Iris pigment epithelial cell (primary cell): ENCODE data around the gene ZMYM2.
A peak's percentile ranks its signal among the peaks of the same experiment; 100 is the strongest.
"Not testable (repeated sequence)": the region's sequence is repeated elsewhere in the genome, so short reads cannot be mapped to it uniquely, and the experiment has no call there.

Experiments used
- DNase-seq: peaks from one replicate; pipeline ENCODE4 v3.0.0-alpha.2; 2011; ENCODE audit warnings: low read depth

Gene ZMYM2

GRCh38 chr13:19958155-19959111 lies at the start of gene ZMYM2:
ZMYM2 (plus strand) TSS chr13:19958727; CDS start chr13:19993073, 34,346 bp downstream.
- DNase-seq = peak; percentile 98

- peak; percentile 81 for DNase-seq
These were observed 48.0 kb upstream of the ZMYM2 start for GRCh38 chr13:19910336-19911072.

GRCh38 chr13:19927117-19927748 lies 31.3 kb upstream of the ZMYM2 start:
- DNase-seq = peak; percentile 40

DNA sequence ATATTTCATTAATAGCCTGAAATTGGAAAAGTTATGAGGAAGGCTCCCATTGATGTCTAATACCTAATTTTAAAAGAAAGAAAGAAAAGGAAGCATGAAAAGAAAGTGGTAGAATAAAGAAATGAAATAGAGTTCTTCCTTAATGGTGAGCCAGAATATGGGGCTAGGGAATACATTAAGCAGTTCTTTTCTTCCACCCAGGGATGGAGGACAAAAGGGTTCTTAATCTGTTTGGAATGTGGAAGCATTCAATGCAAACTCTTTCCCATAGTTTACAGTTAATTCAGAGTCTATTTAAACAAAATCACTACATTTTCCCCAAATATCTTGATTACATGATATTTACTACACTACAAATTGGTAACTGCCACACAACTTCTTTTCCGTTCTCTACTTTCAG lies 18.4 kb upstream of the ZMYM2 start:
- DNase-seq = no peak

DNA sequence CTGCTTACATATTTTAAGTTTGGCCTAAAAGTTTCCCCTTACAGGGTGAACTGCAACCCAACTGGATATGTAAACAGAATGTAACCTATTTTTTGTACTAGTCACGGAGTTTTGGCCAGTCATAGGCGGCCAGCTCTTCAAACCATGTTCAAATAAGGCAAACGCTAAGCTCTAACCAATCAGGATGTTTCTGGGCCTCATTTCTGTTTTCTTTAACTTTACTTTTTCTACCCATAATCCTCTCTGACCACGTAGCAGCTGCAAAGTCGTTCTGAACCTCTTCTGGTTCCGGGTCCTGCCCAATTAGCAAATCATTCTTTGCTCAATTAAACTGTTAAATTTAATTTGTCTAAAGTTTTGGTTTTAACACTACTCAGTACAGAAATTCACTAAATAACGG lies 8.2 kb upstream of the ZMYM2 start:
- DNase-seq = no peak

- no peak for DNase-seq
These were observed 5.7 kb upstream of the ZMYM2 start for GRCh38 chr13:19952850-19953249.

- no peak for DNase-seq
These were observed 2.5 kb upstream of the ZMYM2 start for GRCh38 chr13:19955873-19956559.

DNA sequence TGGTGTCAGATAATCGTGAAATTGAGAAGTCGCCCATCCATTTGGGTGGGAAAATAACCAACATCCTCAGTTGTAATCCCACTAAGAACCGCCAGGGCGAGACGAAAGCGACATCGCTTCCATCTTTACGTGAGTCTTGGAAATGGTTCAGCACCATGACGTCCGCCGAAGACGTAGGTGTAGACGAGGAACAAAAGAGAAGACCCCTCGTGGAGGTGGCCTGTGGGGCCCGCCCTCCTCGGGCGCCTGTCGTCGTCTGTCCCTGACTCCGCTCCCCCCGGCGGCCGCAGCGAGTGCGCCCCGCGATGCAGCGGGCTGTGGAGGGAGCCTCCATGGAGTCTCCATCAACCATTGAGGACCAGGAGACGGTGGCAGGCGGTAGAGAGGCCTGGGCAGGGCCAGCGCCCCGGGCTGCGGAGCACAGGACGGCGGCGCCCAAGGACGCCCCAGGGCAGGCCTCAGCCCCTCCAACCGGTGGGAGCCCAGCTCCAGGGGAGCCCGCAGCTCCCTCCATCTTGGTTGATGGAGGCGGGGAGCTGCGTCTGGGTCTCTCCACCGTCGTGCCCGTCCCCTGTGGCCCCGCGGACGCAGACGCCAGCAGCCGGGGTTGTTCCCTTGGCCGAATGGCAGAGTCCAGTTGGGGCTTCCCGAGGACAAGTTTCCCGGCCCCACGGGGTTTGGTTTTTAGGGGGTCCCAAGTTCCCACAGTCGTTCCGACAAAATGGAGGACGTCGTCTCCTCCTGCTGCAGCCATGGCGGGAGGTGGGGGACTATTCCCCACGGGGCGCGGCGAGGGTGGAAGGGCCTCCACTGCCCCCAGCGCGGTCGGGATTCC lies 990 bp upstream of the ZMYM2 start:
- peak; percentile 85 for DNase-seq

- peak; percentile 54 for DNase-seq
These were observed 759 bp downstream of the ZMYM2 start for GRCh38 chr13:19959141-19959830.

GRCh38 chr13:19959831-19960652 lies 1.5 kb downstream of the ZMYM2 start:
- DNase-seq = peak; percentile 92

GRCh38 chr13:19960653-19960976 lies 2.1 kb downstream of the ZMYM2 start:
- peak; percentile 24 for DNase-seq

DNA sequence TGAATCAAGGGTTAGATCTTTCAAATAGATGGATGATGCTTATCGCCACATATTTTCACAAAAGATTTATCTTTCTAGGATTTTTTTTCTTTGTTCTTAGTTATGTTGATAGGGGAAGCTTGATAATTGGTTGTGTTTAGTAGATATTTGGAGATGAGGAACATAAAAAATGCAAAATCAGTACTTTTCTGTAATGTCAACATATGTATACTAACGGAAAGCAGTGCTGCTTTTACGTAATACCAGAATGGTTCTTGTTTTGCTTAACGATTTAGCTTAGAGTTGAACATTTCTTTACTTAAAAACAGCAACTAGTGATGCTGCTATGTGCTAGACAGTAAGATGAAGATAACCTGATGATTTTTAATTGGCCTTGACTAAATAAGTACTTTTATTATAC lies 3.0 kb downstream of the ZMYM2 start:
- DNase-seq = no peak

DNA sequence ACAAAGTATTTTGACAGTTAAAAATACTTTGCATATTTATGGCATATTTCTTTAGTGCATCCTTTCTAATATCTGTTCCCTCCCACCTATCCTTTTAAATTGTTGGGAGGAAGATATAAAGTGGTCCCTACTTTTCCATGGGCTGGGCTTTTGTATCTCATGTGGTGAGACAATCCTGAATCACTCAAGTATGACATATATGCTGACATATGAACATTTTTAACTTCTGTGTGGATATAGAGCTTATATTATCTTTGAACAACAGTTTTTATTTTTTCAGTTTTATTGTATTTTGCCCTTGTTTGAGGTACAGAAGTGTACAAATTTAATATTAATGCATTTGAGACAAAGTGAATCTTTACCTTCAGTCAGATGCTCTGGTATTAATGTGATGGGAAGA lies 3.4 kb downstream of the ZMYM2 start:
- DNase-seq = no peak

DNA sequence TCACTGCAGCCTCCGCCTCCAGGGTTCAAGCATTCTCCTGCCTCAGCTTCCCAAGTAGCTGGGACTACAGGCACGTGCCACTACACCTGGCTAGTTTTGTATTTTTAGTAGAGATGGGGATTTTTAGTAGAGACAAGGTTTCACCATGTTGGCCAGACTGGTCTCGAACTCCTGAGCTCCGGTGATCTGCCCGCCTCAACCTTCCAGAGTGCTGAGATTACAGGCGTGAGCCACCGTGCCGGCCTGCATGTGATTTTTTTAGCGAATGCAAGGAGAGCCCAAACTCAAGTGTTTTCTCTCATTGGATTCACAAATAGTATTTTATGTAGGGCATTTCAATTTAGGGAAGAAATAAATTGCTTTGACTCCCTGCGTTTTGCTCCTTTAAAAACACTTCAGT lies 4.4 kb downstream of the ZMYM2 start:
- no peak for DNase-seq

- DNase-seq = no peak
These were observed 9.1 kb downstream of the ZMYM2 start for GRCh38 chr13:19967621-19968020.

DNA sequence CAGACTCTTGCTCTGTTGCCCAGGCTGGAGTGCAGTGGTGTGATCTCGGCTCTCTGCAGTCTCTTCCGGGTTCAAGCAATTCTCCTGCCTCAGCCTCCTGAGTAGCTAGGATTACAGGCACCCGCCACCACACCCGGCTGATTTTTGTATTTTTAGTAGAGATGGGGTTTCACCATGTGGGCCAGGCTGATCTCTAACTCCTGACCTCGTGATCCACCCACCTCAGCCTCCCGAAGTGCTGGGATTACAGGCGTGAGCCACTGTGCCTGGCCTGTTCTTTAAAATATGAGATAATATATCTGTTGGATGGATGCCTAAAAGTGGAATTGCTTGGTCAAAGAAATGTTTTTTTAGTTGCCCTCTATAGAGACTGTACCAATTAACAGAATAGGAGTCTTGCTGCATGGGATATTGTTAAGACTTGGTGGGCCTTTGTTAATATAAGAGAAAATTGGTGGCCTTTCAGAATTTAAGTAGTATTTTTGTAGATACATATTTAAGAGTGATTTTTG lies 16.0 kb downstream of the ZMYM2 start:
- not testable (repeated sequence) for DNase-seq

DNA sequence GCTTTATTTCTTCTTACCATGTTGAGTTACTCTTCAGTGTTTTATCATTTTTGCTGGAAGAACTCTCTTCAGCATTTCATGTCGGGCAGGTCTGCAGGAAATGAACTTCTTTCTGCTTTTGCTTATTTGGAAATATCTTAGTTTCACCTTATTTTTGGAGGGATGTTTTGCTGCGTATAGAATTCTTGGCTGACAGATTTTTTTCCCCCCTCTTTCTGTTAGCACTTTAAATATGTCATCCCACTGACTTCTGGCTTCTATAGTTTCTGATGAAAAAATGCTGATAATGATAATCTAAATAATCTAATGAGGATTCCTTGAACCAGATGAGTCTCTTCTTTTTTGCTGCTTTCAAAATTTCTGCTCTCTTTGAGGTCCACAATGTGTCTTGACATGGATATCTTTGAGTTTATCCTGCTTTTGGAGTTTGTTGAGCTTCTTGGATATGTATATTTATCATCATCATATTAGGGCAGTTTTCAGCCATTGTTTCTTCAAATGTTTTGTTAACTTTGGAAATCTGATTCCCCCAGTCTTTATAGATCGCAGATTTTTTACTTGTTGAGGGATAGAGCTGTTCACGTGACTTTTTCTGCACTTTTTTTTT lies 20.4 kb downstream of the ZMYM2 start:
- no peak for DNase-seq

DNA sequence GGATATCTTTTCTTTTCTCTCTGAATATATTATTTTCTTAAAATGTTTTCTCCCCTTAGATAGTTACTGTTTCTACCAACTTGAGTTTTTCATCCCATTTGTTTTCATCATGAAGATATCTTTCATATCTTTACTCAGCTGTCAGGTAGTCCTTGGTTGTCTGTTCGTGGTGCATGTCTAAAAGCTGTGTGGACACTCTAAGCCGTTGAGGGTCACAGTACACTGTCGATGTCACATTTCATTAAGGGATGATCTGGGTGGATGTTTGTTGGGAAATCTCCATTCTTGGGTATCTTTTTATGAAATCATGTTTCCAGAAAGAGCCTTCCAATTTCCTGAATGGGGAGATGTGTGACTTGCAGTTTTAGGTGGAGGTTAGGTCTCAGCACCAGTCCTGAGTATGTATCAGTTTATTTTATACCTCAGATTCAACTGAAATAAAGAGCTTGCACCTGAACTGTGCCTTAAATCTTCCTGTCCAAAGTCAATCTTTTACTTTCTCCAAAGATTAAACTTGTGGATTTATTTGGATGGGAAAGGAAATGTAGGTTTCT lies 23.2 kb downstream of the ZMYM2 start:
- DNase-seq = peak; percentile 26
